H1 (cell line): ENCODE measurements around the gene NRIP3. TPM values are rescaled to one million over a fixed set of nuclear protein-coding genes. Genes with fewer than 3 reads are reported as not detected.

Source experiments
- CTCF ChIA-PET: fragments of 300-600 bp; sonication (Branson Sonifier 250); formaldehyde crosslinking; loops from one replicate; lab custom pipeline; 2021; ENCODE audit not compliant: partially characterized antibody; lab: Charles Lee
- POLR2A ChIA-PET: fragments of 300-600 bp; sonication (Branson Sonifier 250); formaldehyde crosslinking; loops from one replicate; lab custom pipeline; 2021; ENCODE audit warnings: inconsistent platforms; ENCODE audit not compliant: partially characterized antibody; lab: Charles Lee
- DNase-seq, 2 experiments: peaks; one replicate each; pipeline versions ENCODE4 v3.0.0 to v3.0.0-alpha.2; 2010 to 2022; ENCODE audit warnings: low spot score in 2 of 2, low read depth in 1 of 2, mixed read lengths in 1 of 2
- FAIRE-seq: peaks from 2 replicates; lab custom pipeline; 2011; peaks lifted over from hg19 to GRCh38; lab: Jason Lieb, UNC
- H2AFZ ChIP-seq: 2 replicates; pipeline ENCODE4 v1.8.1; 2012; ENCODE audit warnings: low read length, inconsistent platforms
- H2AK5ac ChIP-seq: 2 replicates; pipeline ENCODE4 v1.6.1; 2013; ENCODE audit warnings: low read depth, low read length
- H2BK120ac ChIP-seq: replicated peaks from 2 replicates; pipeline ENCODE3; 2013; ENCODE audit warnings: low read depth, low read length, inconsistent platforms
- H2BK12ac ChIP-seq: 2 replicates; pipeline ENCODE4 v1.6.1; 2013; ENCODE audit warnings: low read depth, low read length
- H2BK15ac ChIP-seq: 2 replicates; pipeline ENCODE4 v1.6.1; 2013; ENCODE audit warnings: low read length
- H2BK20ac ChIP-seq: 2 replicates; pipeline ENCODE4 v1.6.1; 2013; ENCODE audit warnings: low read length
- H2BK5ac ChIP-seq: 2 replicates; pipeline ENCODE4 v1.6.1; 2013; ENCODE audit warnings: low read depth, low read length
- H3K14ac ChIP-seq: 2 replicates; pipeline ENCODE4 v1.6.1; 2013; ENCODE audit warnings: inconsistent platforms; ENCODE audit not compliant: insufficient read length
- H3K18ac ChIP-seq: 2 replicates; pipeline ENCODE4 v1.6.1; 2013; ENCODE audit warnings: low read length; ENCODE audit errors: extremely low read depth
- H3K23ac ChIP-seq: 2 replicates; pipeline ENCODE4 v1.6.1; 2013; ENCODE audit warnings: inconsistent platforms; ENCODE audit not compliant: insufficient read length
- H3K23me2 ChIP-seq: 2 replicates; pipeline ENCODE4 v1.6.1; 2013; ENCODE audit warnings: low read depth, low read length
- H3K27ac ChIP-seq: 2 replicates; pipeline ENCODE4 v1.6.1; 2011; ENCODE audit warnings: low read depth, low read length, inconsistent platforms
- H3K27me3 ChIP-seq, 4 experiments: replicated peaks in 1 of 4; 1 replicate in 1 of 4; 2 replicates in 3 of 4; pipeline versions ENCODE4 v1.6.1 to v1.8.1; 2011 to 2013; ENCODE audit warnings: low read length in 3 of 4, mild to moderate bottlenecking in 3 of 4, inconsistent platforms in 2 of 4, mixed read lengths in 2 of 4, moderate library complexity in 1 of 4; ENCODE audit not compliant: control insufficient read depth in 3 of 4, insufficient read depth in 3 of 4; ENCODE audit errors: extremely low read depth in 1 of 4
- H3K36me3 ChIP-seq, 4 experiments: 2 replicates each; pipeline versions ENCODE4 v1.6.1 to v1.8.1; 2011 to 2013; ENCODE audit warnings: mild to moderate bottlenecking in 4 of 4, low read length in 3 of 4, moderate library complexity in 2 of 4, control low read depth in 1 of 4, inconsistent platforms in 1 of 4; ENCODE audit not compliant: insufficient read depth in 4 of 4, control insufficient read depth in 2 of 4
- H3K4ac ChIP-seq: replicated peaks from 2 replicates; pipeline ENCODE3; 2013; ENCODE audit warnings: low read length, low read depth, mixed read lengths, inconsistent platforms; ENCODE audit not compliant: insufficient read length
- H3K4me1 ChIP-seq, 4 experiments: replicated peaks in 1 of 4; 1 replicate in 1 of 4; 2 replicates in 3 of 4; pipeline versions ENCODE4 v1.6.1 to v1.8.1; 2011 to 2013; ENCODE audit warnings: low read length in 3 of 4, inconsistent platforms in 2 of 4, mixed read lengths in 1 of 4; ENCODE audit not compliant: insufficient read depth in 4 of 4, control insufficient read depth in 3 of 4
- H3K4me2 ChIP-seq, 2 experiments: 2 replicates each; pipeline versions ENCODE4 v1.6.1 to v1.8.1; 2011 to 2013; ENCODE audit warnings: low read depth in 2 of 2, low read length in 2 of 2, control low read depth in 1 of 2, inconsistent platforms in 1 of 2, mild to moderate bottlenecking in 1 of 2; ENCODE audit not compliant: insufficient read depth in 1 of 2
- H3K4me3 ChIP-seq, 4 experiments: fragments of 200-600, 300-600 bp in 1 of 4; sonication (generic), shearing (Covaris generic), sonication (Bioruptor Twin) in 1 of 4; 2 replicates each; pipeline versions ENCODE4 v1.5.1 to v1.8.1; 2011 to 2016; ENCODE audit warnings: low read length in 4 of 4, low read depth in 3 of 4, control low read depth in 2 of 4, inconsistent platforms in 2 of 4, mild to moderate bottlenecking in 2 of 4, mixed read lengths in 1 of 4, moderate library complexity in 1 of 4; ENCODE audit not compliant: insufficient read depth in 2 of 4; ENCODE audit errors: extremely low read depth in 1 of 4
- H3K56ac ChIP-seq: replicated peaks from 2 replicates; pipeline ENCODE3; 2013; ENCODE audit warnings: low read depth, mild to moderate bottlenecking, mixed read lengths, low read length, inconsistent platforms; ENCODE audit not compliant: insufficient read length
- H3K79me1 ChIP-seq: 2 replicates; pipeline ENCODE4 v1.6.1; 2013; ENCODE audit warnings: low read depth, low read length, control low read depth
- H3K79me2 ChIP-seq, 2 experiments: 2 replicates each; pipeline versions ENCODE4 v1.6.1 to v1.8.1; 2012 to 2013; ENCODE audit warnings: low read length in 2 of 2, mild to moderate bottlenecking in 2 of 2, inconsistent platforms in 1 of 2; ENCODE audit not compliant: insufficient read depth in 2 of 2, control insufficient read depth in 1 of 2
- H3K9ac ChIP-seq, 4 experiments: replicated peaks in 1 of 4; 1 replicate in 1 of 4; 2 replicates in 3 of 4; pipeline versions ENCODE4 v1.6.1 to v1.8.1; 2011 to 2013; ENCODE audit warnings: low read depth in 3 of 4, low read length in 3 of 4, control low read depth in 2 of 4, mild to moderate bottlenecking in 2 of 4, moderate library complexity in 2 of 4, inconsistent platforms in 1 of 4; ENCODE audit errors: extremely low read depth in 1 of 4
- H3K9me3 ChIP-seq, 2 experiments: 2 replicates each; pipeline versions ENCODE4 v1.6.1 to v1.8.1; 2012 to 2013; ENCODE audit warnings: mild to moderate bottlenecking in 2 of 2, moderate library complexity in 2 of 2, control low read depth in 1 of 2, inconsistent platforms in 1 of 2, low read depth in 1 of 2, low read length in 1 of 2, mixed read lengths in 1 of 2; ENCODE audit not compliant: insufficient read depth in 2 of 2
- H4K20me1 ChIP-seq, 2 experiments: replicated peaks in 1 of 2; 2 replicates each; pipeline versions ENCODE3 to v1.8.1; 2011 to 2013; ENCODE audit warnings: inconsistent platforms in 2 of 2, low read length in 2 of 2, mild to moderate bottlenecking in 1 of 2; ENCODE audit not compliant: insufficient read depth in 2 of 2, control insufficient read depth in 1 of 2
- H4K5ac ChIP-seq: 2 replicates; pipeline ENCODE4 v1.6.1; 2013; ENCODE audit warnings: low read length, low read depth, mixed read lengths, inconsistent platforms; ENCODE audit not compliant: insufficient read length
- H4K8ac ChIP-seq: 2 replicates; pipeline ENCODE4 v1.8.0; 2013; ENCODE audit warnings: mild to moderate bottlenecking, moderate library complexity, low read length, inconsistent platforms; ENCODE audit not compliant: insufficient read depth; ENCODE audit errors: extremely low read depth
- H4K91ac ChIP-seq: replicated peaks from 2 replicates; pipeline ENCODE3; 2013; ENCODE audit warnings: low read length, mixed read lengths, inconsistent platforms; ENCODE audit not compliant: insufficient read length
- BACH1 ChIP-seq: IDR thresholded peaks from 2 replicates; pipeline ENCODE4 v1.6.1; 2012; ENCODE audit warnings: low read length, improper control_type of control experiment
- CTBP2 ChIP-seq: IDR thresholded peaks from 2 replicates; pipeline ENCODE4 v1.7.0; 2011; ENCODE audit warnings: borderline replicate concordance, mild to moderate bottlenecking, moderate library complexity, mixed read lengths, low read length; ENCODE audit not compliant: insufficient read depth, insufficient read length
- CTCF ChIP-seq, 3 experiments: IDR thresholded peaks; 1 replicate in 2 of 3; 2 replicates in 1 of 3; pipeline versions ENCODE4 v1.5.1 to v1.6.1; 2011; ENCODE audit warnings: low read length in 3 of 3, mild to moderate bottlenecking in 3 of 3, inconsistent platforms in 2 of 3, low read depth in 1 of 3, moderate library complexity in 1 of 3; ENCODE audit not compliant: insufficient read depth in 1 of 3; ENCODE audit errors: control extremely low read depth in 1 of 3
- POU5F1 ChIP-seq: IDR thresholded peaks from 2 replicates; pipeline ENCODE4 v1.6.1; 2011; ENCODE audit warnings: low read depth, mild to moderate bottlenecking, low read length, moderate library complexity
- RAD21 ChIP-seq, 2 experiments: IDR thresholded peaks in 1 of 2; conservative IDR thresholded peaks in 1 of 2; 2 replicates each; pipeline ENCODE4 v1.6.1; 2011; ENCODE audit warnings: low read depth in 2 of 2, low read length in 2 of 2, improper control_type of control experiment in 1 of 2, inconsistent platforms in 1 of 2, mild to moderate bottlenecking in 1 of 2, moderate library complexity in 1 of 2
- TAF7 ChIP-seq: optimal IDR thresholded peaks from 2 replicates; pipeline ENCODE3; 2011; ENCODE audit warnings: low read depth, mild to moderate bottlenecking, inconsistent platforms, low read length, moderate library complexity, borderline replicate concordance
- TEAD4 ChIP-seq: IDR thresholded peaks from 2 replicates; pipeline ENCODE4 v1.6.1; 2012; ENCODE audit warnings: low read depth, low read length, inconsistent platforms, mixed read lengths
- YY1 ChIP-seq: IDR thresholded peaks from 2 replicates; pipeline ENCODE4 v1.6.1; 2011; ENCODE audit warnings: low read depth, mild to moderate bottlenecking, low read length
- WGBS, 2 experiments: shearing (Covaris generic) in 1 of 2; methylation state at CpG; one replicate each; pipeline versions ENCODE4 v1.1.6 to v1.1.7; 2013 to 2015; ENCODE audit warnings: low lambda C conversion rate in 2 of 2, mixed read lengths in 2 of 2, inconsistent platforms in 1 of 2, low coverage in 1 of 2, missing lambda C conversion rate in 1 of 2; ENCODE audit not compliant: insufficient replicate concordance in 2 of 2, insufficient coverage in 1 of 2, insufficient read length in 1 of 2; ENCODE audit errors: extremely low coverage in 1 of 2, missing lambda C conversion rate in 1 of 2; 5-methylcytosine and 5-hydroxymethylcytosine counted together
- polyA plus RNA-seq, 7 experiments: library from polyadenylated mRNA; depleted of rRNA in 3 of 7; stranded (reverse) in 5 of 7; unstranded in 2 of 7; fragments of >200 nt in 5 of 7; fragments of 200-250 nt in 2 of 7; gene quantifications; 1 replicate in 5 of 7; 2 replicates in 1 of 7; 4 replicates in 1 of 7; pipeline versions ENCODE4 v1.2.1 to v1.2.3, GENCODE V29; 2011 to 2013; ENCODE audit warnings: missing spikeins in 2 of 7, mixed read lengths in 2 of 7
- total RNA-seq: library from RNA; stranded (reverse); fragmentation: NEBNext Ultra II Directional; extraction: Animal tissue kit (Norgen Biotek cat#: 25700); gene quantifications from 2 replicates; pipeline ENCODE4 v1.2.1, GENCODE V29; 2021
- TF ChIP-seq, protein P1 (sequence below): IDR thresholded peaks from 2 replicates; pipeline ENCODE4 v1.6.1; 2012; ENCODE audit warnings: inconsistent platforms

Gene NRIP3
- total and polyA plus RNA-seq, 2 of the 8 experiments (the other 6 are each of a cell fraction or from before 2014, with no cell fraction given): 3.9 to 7.1 TPM

DNA sequence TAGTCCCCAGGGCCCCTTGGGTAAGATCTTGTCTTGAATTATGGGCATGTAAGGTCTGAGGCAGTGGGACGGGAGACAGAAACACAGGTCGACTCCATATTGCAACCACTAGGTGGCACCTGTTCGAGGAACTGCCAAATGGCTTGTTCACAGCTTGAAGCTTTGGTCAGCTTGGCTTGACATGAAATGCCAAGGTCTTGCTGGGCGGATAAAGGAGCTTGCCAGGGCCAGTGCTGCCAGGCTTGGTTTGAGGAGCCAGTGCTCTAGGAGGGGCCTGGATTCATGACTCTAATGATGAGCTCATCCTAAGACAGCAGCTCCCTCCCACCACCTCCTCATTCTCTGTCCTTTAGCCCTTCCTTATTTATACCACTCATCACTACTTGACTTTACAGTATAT is 11.9 kb upstream of the NRIP3 start:
- Histone ChIP-seq H3K23me2 (no peaks in the 10 kb centered on the region; the same call in 1 of the 2 replicates), H2BK20ac (no peak overlapping the region), H2BK12ac (no peak overlapping the region), H3K27ac (no peak overlapping the region), H2BK15ac (no peak overlapping the region), H4K20me1 (no peaks in the 10 kb centered on the region), H3K4me1 (no peaks in the 10 kb centered on the region), H4K5ac (no peak overlapping the region), H2AK5ac (no peak overlapping the region), H3K56ac (no peak overlapping the region), H2AFZ (no peak overlapping the region), H3K9me3 (no peaks in the 10 kb centered on the region), H3K4me2 (no peak overlapping the region), H3K9ac (no peak overlapping the region), H3K14ac (no peak overlapping the region), H2BK120ac (no peak overlapping the region), H2BK5ac (no peak overlapping the region), H3K18ac (no peak overlapping the region), H4K8ac (no peak overlapping the region), H3K79me1 (no peaks in the 10 kb centered on the region), H3K4me3 (no peak overlapping the region), H3K23ac (no peak overlapping the region), H3K79me2 (peaks cover 0 to 4% of the 10 kb centered on the region in 2 experiments; a peak in 1 of 4 replicates), H3K36me3 (no peaks in the 10 kb centered on the region), H4K91ac (no peak overlapping the region), H3K4ac (no peak overlapping the region), H3K27me3 (no peaks in the 10 kb centered on the region)
- 19% methylated on average over 4 of the region's 4 CpGs; no CpG with 5 or more reads in 1 of the 2 experiments for WGBS, 2 experiments
- peak; percentile 50 to 64 for DNase-seq
- POLR2A ChIA-PET: interaction anchor here (1.2 to 1.6 kb wide), 3 partner anchors 10 to 76 kb away, joined by 3 to 5 read pairs (median 5); partner anchors contain the start of gene NRIP3
- FAIRE-seq: peak; percentile 92
- CTCF ChIA-PET: interaction anchor here (0.6 to 7.6 kb wide), 40 partner anchors 9 to 586 kb away, joined by 3 to 90 read pairs (median 6); no protein-coding TSS in a partner anchor
- peak; percentile 87 to 96 (median 90) for TF ChIP-seq CTCF (IDR thresholded peaks at IDR 0.05; ENCODE audit: control extremely low read depth in 1 of 3, insufficient read depth in 1 of 3, low read depth in 1 of 3, low read length in 3 of 3)
- TF ChIP-seq, protein P1, sequence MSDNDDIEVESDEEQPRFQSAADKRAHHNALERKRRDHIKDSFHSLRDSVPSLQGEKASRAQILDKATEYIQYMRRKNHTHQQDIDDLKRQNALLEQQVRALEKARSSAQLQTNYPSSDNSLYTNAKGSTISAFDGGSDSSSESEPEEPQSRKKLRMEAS: 0 out of 2 replicates have a peak, but pooled peaks have one; percentile 10
- peak; percentile 79 to 88 for TF ChIP-seq RAD21 (IDR thresholded peaks at IDR 0.05 in 1 of 2, conservative IDR thresholded peaks at IDR 0.05 in 1 of 2; ENCODE audit: low read depth in 2 of 2, low read length in 2 of 2)
- peak; percentile 73; the same call in 1 of the 2 replicates for TF ChIP-seq YY1
- TF ChIP-seq TEAD4: 0 out of 2 replicates have a peak, but pooled peaks have one; percentile 38
- no peak for TF ChIP-seq POU5F1
- no peak for TF ChIP-seq BACH1
- TF ChIP-seq CTBP2: peak; percentile 68
- TF ChIP-seq TAF7: peak; percentile 19
